Right ventricle myocardium inferior (tissue), 1 donor: ENCODE measurements around the gene TMEM219. TPM values are rescaled to one million over a fixed set of nuclear protein-coding genes. Genes with fewer than 3 reads are reported as not detected.
"Not testable (repeated sequence)": the region's sequence is repeated elsewhere in the genome, so short reads cannot be mapped to it uniquely, and the experiment has no call there.

Source experiments
- ATAC-seq: fragments of 200-7000 bp; cut with Tn5 transposase; one replicate; pipeline ENCODE4 v1.9.1; 2020; ENCODE audit warnings: mild to moderate bottlenecking, moderate library complexity
- DNase-seq: peaks from one replicate; pipeline ENCODE4 v3.0.0; 2021; ENCODE audit errors: missing footprints
- intact Hi-C: fragments of 100-400 bp; cut with DNase I; formaldehyde crosslinking; loops from one replicate; pipeline ENCODE4 v1.11.0; 2022
- total RNA-seq: library from RNA; stranded (reverse); fragmentation: NEBNext Ultra II Directional; extraction: Animal tissue kit (Norgen Biotek cat#: 25700); gene quantifications from one replicate; pipeline ENCODE4 v1.2.1, GENCODE V29; 2021
- donor health status: DM: no; HTN: yes; CAD: no; lungs with severe emphysema.

TMEM219 gene
- total RNA-seq, 1 donor from 2014 or later: 74.4 TPM

DNA sequence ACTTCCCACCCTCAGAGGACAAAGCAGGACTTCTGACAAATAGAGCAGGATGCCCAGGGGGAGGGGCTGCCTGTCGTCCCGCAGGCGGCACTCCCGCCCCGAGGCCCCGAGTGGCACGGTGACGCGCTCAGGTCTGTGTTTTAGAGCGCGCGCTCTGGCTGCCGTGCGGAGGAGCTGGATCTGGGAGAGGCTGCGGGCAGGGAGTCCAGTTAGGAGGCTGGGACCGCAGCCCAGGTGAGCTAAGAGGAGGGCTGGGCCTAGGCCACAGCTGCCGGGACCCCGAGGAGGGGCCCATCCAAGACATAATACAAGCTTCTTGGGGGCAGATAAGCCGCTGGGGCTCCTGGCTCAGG is 42.5 kb downstream of the TMEM219 start:
- ATAC-seq (no peak), DNase-seq (peak; percentile 51)
- intact Hi-C loops: loop anchor here (10.0 kb wide), 1 partner anchor 140 kb away; the partner anchor contains the start of gene CDIPT

GRCh38 chr16:30004811-30005242 is 42.9 kb downstream of the TMEM219 start:
- intact Hi-C loops: loop anchor here (10.0 kb wide), 1 partner anchor 140 kb away; the partner anchor contains the start of gene CDIPT
- DNase-seq: peak; percentile 26
- no peak for ATAC-seq

DNA sequence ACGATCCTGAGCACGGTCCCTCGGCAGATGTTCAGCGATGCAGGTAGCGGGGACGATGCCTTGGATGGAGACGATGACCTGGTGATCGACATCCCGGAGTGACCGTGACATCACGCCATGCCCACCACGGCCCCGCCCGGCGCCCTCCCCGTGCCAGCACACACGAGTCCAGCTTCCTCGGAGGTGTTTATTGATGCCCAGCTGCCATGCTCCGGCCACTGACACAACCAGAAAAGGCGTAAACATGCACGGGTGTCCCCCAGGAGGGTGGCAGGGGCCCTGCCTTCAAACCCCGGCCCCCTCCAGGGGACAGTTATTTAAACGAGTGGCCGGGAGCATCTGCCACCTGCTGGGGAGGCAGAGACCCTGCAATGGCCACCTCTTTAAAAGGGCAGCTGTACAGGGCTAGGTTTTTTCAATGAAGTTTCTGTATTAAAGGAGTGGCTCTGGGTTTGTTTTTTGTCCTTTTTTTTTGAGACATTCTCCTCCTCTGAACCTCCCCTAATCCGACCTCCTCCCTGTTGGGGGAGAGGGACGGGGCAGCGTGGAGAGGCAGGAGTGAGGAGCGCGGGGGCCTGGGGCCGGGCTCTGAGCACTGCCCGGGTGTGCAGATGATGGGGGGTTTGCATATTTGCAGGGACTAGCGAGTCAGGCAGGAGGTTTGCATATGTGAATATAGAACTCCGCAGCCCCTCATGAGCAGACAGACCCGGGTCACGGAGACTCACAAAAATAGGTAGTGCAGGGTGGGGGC is 43.6 kb downstream of the TMEM219 start:
- intact Hi-C loops: loop anchor here (10.0 kb wide), 1 partner anchor 141 kb away; the partner anchor contains the start of gene CDIPT
- ATAC-seq (peak; percentile 35), DNase-seq (peak; percentile 53)

GRCh38 chr16:30006095-30006473 is 44.2 kb downstream of the TMEM219 start:
- ATAC-seq (peak; percentile 9), DNase-seq (peak; percentile 55)
- intact Hi-C loops: loop anchor here (10.0 kb wide), 1 partner anchor 141 kb away; the partner anchor contains the start of gene CDIPT

- intact Hi-C loops: loop anchor here (10.0 kb wide), 1 partner anchor 142 kb away; the partner anchor contains the start of gene CDIPT
- DNase-seq: peak; percentile 69
These were observed 44.9 kb downstream of the TMEM219 start for GRCh38 chr16:30006659-30007377.

DNA sequence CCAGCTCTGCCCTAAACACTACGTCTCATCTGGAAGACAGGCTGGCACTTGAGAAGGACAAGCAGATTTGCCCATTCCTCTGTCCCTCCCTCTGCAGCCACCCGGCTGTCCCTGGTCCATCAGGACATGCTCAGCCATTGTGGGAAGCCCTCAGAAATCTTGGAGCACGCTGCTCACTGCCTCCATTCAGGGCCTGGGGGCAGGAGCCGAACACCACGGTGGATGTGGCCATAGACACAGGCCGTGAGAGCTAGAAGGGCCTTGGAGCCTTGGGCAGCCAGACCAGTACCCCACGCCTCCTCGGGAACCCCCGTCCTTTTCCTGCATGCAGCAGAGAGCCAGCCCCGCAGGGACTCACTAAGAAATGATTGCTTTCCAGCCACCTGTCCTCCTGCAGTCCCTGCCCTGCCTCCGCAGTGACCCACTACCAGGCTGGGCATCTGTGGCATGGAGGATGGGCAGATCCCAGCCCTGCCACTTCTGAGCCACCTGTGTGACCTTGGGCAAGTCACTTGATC is 45.6 kb downstream of the TMEM219 start:
- intact Hi-C loops: loop anchor here (10.0 kb wide), 1 partner anchor 143 kb away; the partner anchor contains the start of gene CDIPT
- peak; percentile 59 for DNase-seq
- ATAC-seq: no peak

More at GRCh38 chr16:30006659-30007377, 44.9 kb downstream of the TMEM219 start:
- no peak for ATAC-seq

GRCh38 chr16:30009085-30009862 is 47.4 kb downstream of the TMEM219 start:
- ATAC-seq: no peak
- intact Hi-C loops: loop anchor here (10.0 kb wide), 1 partner anchor 144 kb away; the partner anchor contains the start of gene CDIPT
- DNase-seq: no peak

- DNase-seq (peak; percentile 58), ATAC-seq (no peak)
- intact Hi-C loops: loop anchor here (10.0 kb wide), 1 partner anchor 145 kb away; the partner anchor contains the start of gene CDIPT
These were observed 48.3 kb downstream of the TMEM219 start for GRCh38 chr16:30009990-30010843.

- no peak for ATAC-seq
- intact Hi-C loops: no loop called here
- DNase-seq: peak; percentile 55
These were observed 49.2 kb downstream of the TMEM219 start, which contains the start of gene DOC2A for GRCh38 chr16:30010844-30011713. DOC2A (minus strand) TSS chr16:30011027; CDS start chr16:30010222, 805 bp downstream.

GRCh38 chr16:30011714-30012504 is 50.0 kb downstream of the TMEM219 start:
- DNase-seq (peak; percentile 47), ATAC-seq (no peak)
- intact Hi-C loops: no loop called here

DNA sequence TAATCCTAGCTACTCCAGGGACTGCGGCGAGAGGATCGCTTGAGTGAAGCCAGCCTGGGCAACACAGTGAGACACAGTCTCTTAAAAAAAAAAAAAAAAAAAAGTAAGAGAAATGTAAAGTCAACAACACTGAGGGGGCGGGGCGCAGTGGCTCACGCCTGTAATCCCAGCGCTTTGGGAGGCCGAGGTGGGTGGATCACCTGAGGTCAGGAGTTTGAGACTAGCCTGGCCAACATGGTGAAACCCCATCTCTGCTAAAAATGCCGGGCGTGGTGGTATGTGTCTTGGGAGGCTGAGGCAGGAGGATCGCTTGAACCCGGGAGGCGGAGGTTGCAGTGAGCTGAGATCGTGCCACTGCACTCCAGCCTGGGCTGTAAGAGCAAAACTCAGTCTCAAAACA is 50.7 kb downstream of the TMEM219 start:
- ATAC-seq, intact Hi-C loops: not testable (repeated sequence)
- DNase-seq: peak; percentile 25

DNA sequence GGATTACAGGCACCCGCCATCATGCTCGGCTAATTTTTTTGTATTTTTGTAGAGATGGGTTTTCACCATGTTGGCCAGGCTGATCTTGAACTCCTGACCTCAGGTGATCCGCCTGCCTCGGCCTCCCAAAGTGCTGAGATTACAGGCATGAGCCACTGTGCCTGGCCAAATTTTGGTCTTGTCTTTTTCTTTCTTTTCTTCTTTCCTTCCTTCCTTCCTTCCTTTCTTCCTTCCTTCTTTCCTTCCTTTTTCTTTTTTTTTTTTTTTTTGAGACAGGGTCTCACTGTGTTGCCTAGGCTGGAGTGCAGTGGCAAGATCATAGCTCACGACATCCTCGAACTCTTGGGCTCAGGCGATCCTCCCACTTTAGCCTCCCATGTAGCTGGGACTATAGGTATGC is 53.6 kb downstream of the TMEM219 start:
- intact Hi-C loops, DNase-seq, ATAC-seq: not testable (repeated sequence)

GRCh38 chr16:30016555-30017276 is 54.8 kb downstream of the TMEM219 start:
- no peak for DNase-seq

DNA sequence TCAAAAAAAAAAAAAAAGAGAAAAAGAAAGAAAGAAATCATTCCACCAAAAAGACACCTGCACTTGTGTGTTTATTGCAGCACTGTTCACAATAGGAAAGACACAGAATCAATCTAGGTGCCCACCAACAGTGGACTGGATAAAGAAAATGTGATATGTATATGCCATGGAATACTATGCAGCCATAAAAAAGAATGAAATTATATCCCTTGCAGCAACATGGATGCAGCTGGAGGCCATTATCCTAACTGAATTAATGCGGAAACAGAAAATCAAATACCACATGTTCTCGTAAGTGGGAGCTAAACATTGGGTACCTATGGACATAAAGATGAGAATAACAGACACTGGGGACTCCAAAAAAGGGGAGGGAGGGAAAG is 55.4 kb downstream of the TMEM219 start:
- no peak for DNase-seq
- no peak for ATAC-seq
- intact Hi-C loops: no loop called here

More at GRCh38 chr16:30016555-30017276, 54.8 kb downstream of the TMEM219 start:
- intact Hi-C loops: no loop called here
- ATAC-seq: no peak

DNA sequence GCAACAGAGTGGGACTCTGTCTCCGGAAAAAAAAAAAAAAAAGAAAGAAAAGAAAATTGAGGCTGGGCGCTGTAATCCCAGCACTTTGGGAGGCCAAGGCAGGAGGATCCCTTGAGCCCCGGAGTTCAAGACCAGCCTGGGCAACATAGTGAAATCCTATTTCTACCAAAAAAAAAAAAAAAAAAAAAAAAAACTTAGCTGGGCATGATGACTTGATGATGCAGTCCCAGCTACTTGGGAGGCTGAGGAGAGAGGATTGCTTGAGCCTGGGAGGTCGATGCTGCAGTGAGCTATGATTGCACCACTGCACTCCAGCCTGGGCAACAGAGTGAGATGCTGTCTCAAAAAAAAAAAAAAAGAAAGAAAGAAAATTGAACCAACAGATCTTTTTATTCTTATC is 56.1 kb downstream of the TMEM219 start:
- ATAC-seq, DNase-seq, intact Hi-C loops: not testable (repeated sequence)
